WTC11 (cell line): Measurements from ENCODE around the gene USP49. TPM values are rescaled to one million over a fixed set of nuclear protein-coding genes. Genes with fewer than 3 reads are reported as not detected.
"Not testable (repeated sequence)": the region's sequence is repeated elsewhere in the genome, so short reads cannot be mapped to it uniquely, and the experiment has no call there.

Experiments used
- ATAC-seq: fragments of 200-7000 bp; cut with Tn5 transposase; 2 replicates; pipeline ENCODE4 v1.10.0; 2021; ENCODE audit warnings: mild to moderate bottlenecking, moderate library complexity
- CTCF ChIA-PET: fragments of 300-600 bp; sonication (Branson Sonifier 250); formaldehyde crosslinking; loops from one replicate; lab custom pipeline; 2021; ENCODE audit warnings: antibody characterized with exemption; lab: Charles Lee
- POLR2A ChIA-PET: fragments of 350-600 bp; sonication (Branson Sonifier 250); formaldehyde crosslinking; loops from one replicate; lab custom pipeline; 2021; ENCODE audit warnings: antibody characterized with exemption; lab: Charles Lee
- DNase-seq: peaks from one replicate; pipeline ENCODE4 v3.0.0; 2021; ENCODE audit warnings: low spot score
- H3K27ac Mint-ChIP-seq: 2 replicates; pipeline ENCODE4 v1.8.0; 2021; ENCODE audit warnings: mixed read lengths
- H3K27me3 Mint-ChIP-seq: 2 replicates; pipeline ENCODE4 v1.8.0; 2021; ENCODE audit warnings: low read depth, mild to moderate bottlenecking, moderate library complexity, mixed read lengths
- H3K36me3 Mint-ChIP-seq: 2 replicates; pipeline ENCODE4 v1.8.0; 2021; ENCODE audit warnings: mixed read lengths
- H3K4me1 Mint-ChIP-seq: 2 replicates; pipeline ENCODE4 v1.8.0; 2022; ENCODE audit warnings: mixed read lengths
- H3K4me3 Mint-ChIP-seq: 2 replicates; pipeline ENCODE4 v1.8.0; 2021; ENCODE audit warnings: mild to moderate bottlenecking, moderate library complexity, mixed read lengths
- H3K9me3 Mint-ChIP-seq: 2 replicates; pipeline ENCODE4 v1.8.0; 2021; ENCODE audit warnings: mixed read lengths
- CBFB ChIP-seq: sonication (generic); formaldehyde crosslinking; IDR thresholded peaks from 2 replicates; pipeline ENCODE4 v1.8.1; 2022; ENCODE audit warnings: mild to moderate bottlenecking, low read depth, missing genetic modification reagents
- E2F5 ChIP-seq: sonication (generic); formaldehyde crosslinking; IDR thresholded peaks from 2 replicates; pipeline ENCODE4 v1.8.1; 2022; ENCODE audit warnings: mild to moderate bottlenecking, moderate library complexity, missing genetic modification reagents
- FOXK1 ChIP-seq: sonication (generic); formaldehyde crosslinking; IDR thresholded peaks from 2 replicates; pipeline ENCODE4 v1.8.0; 2022; ENCODE audit warnings: mild to moderate bottlenecking, moderate library complexity, missing genetic modification reagents
- FOXP4 ChIP-seq: sonication (generic); formaldehyde crosslinking; IDR thresholded peaks from 2 replicates; pipeline ENCODE4 v1.8.0; 2022; ENCODE audit warnings: mild to moderate bottlenecking, missing genetic modification reagents
- GRHL2 ChIP-seq: fragments of 250-450 bp; sonication (Bioruptor Pico); IDR thresholded peaks from 2 replicates; pipeline ENCODE4 v1.8.0; 2022; ENCODE audit warnings: mild to moderate bottlenecking, moderate library complexity; ENCODE audit not compliant: insufficient replicate concordance, severe bottlenecking
- PRRX2 ChIP-seq: fragments of 250-450 bp; sonication (Bioruptor Pico); IDR thresholded peaks from 2 replicates; pipeline ENCODE4 v1.8.0; 2021; ENCODE audit warnings: mild to moderate bottlenecking
- TEAD1 ChIP-seq: sonication (generic); formaldehyde crosslinking; IDR thresholded peaks from 2 replicates; pipeline ENCODE4 v1.8.0; 2022; ENCODE audit warnings: mild to moderate bottlenecking, missing genetic modification reagents
- ZBTB21 ChIP-seq: sonication (generic); formaldehyde crosslinking; IDR thresholded peaks from 2 replicates; pipeline ENCODE4 v1.8.1; 2023; ENCODE audit warnings: mild to moderate bottlenecking, missing genetic modification reagents, borderline replicate concordance
- ZNF263 ChIP-seq: sonication (generic); formaldehyde crosslinking; IDR thresholded peaks from 2 replicates; pipeline ENCODE4 v1.8.1; 2022; ENCODE audit warnings: low read depth, mild to moderate bottlenecking, moderate library complexity, missing genetic modification reagents
- ZNF423 ChIP-seq: fragments of 250-450 bp; sonication (Bioruptor Pico); IDR thresholded peaks from 2 replicates; pipeline ENCODE4 v2.1.2; 2022; ENCODE audit warnings: mild to moderate bottlenecking, moderate library complexity
- total RNA-seq: library from RNA; stranded (reverse); gene quantifications from 3 replicates; pipeline ENCODE4 v1.2.3, GENCODE V29; 2021
- TF ChIP-seq, protein P1 (sequence below): sonication (generic); formaldehyde crosslinking; IDR thresholded peaks from 2 replicates; pipeline ENCODE4 v1.8.0; 2022; ENCODE audit warnings: missing genetic modification reagents
- TF ChIP-seq, protein P2 (sequence below): sonication (generic); formaldehyde crosslinking; IDR thresholded peaks from 2 replicates; pipeline ENCODE4 v1.8.0; 2023; ENCODE audit warnings: mild to moderate bottlenecking, missing genetic modification reagents
- TF ChIP-seq, protein P3 (sequence below): fragments of 250-450 bp; sonication (Bioruptor Pico); conservative IDR thresholded peaks from 2 replicates; pipeline ENCODE4 v1.9.0; 2021; ENCODE audit warnings: mild to moderate bottlenecking
- TF ChIP-seq, protein P4 (sequence below): fragments of 250-450 bp; sonication (Bioruptor Pico); IDR thresholded peaks from 2 replicates; pipeline ENCODE4 v1.9.0; 2021; ENCODE audit warnings: mild to moderate bottlenecking
- TF ChIP-seq, protein P5 (sequence below): sonication (generic); formaldehyde crosslinking; IDR thresholded peaks from 2 replicates; pipeline ENCODE4 v1.8.0; 2022; ENCODE audit warnings: mild to moderate bottlenecking, missing genetic modification reagents

Gene USP49
- total RNA-seq, 1 experiment from 2014 or later, result 18.4 TPM

DNA sequence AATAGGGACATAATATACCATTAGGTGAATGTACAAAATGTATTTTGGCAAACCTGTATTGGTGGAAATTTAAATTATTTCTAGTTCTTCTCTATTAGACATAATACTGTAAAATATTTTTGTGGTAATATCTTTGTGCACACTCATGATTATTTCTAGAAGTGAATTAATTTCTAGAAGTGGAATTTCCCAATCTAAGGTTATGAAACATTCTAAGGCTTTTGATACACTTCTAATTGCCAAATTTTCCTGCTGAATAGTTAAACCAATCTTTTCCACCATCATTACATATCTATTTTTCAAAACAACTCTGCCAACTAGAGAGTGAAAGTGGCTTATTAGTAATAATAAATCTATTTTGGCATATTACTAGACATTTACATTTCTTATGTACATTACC lies 48.3 kb upstream of the USP49 start (continued):
- TF ChIP-seq FOXP4 (CRISPR knock-in tag) (no peak), ZNF423 (CRISPR knock-in tag) (no peak), TEAD1 (CRISPR knock-in tag) (no peak), GRHL2 (no peak), E2F5 (CRISPR knock-in tag) (no peak)
- TF ChIP-seq, protein P1, sequence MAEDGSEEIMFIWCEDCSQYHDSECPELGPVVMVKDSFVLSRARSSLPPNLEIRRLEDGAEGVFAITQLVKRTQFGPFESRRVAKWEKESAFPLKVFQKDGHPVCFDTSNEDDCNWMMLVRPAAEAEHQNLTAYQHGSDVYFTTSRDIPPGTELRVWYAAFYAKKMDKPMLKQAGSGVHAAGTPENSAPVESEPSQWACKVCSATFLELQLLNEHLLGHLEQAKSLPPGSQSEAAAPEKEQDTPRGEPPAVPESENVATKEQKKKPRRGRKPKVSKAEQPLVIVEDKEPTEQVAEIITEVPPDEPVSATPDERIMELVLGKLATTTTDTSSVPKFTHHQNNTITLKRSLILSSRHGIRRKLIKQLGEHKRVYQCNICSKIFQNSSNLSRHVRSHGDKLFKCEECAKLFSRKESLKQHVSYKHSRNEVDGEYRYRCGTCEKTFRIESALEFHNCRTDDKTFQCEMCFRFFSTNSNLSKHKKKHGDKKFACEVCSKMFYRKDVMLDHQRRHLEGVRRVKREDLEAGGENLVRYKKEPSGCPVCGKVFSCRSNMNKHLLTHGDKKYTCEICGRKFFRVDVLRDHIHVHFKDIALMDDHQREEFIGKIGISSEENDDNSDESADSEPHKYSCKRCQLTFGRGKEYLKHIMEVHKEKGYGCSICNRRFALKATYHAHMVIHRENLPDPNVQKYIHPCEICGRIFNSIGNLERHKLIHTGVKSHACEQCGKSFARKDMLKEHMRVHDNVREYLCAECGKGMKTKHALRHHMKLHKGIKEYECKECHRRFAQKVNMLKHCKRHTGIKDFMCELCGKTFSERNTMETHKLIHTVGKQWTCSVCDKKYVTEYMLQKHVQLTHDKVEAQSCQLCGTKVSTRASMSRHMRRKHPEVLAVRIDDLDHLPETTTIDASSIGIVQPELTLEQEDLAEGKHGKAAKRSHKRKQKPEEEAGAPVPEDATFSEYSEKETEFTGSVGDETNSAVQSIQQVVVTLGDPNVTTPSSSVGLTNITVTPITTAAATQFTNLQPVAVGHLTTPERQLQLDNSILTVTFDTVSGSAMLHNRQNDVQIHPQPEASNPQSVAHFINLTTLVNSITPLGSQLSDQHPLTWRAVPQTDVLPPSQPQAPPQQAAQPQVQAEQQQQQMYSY (CRISPR knock-in tag), result no peak
- TF ChIP-seq, protein P2, sequence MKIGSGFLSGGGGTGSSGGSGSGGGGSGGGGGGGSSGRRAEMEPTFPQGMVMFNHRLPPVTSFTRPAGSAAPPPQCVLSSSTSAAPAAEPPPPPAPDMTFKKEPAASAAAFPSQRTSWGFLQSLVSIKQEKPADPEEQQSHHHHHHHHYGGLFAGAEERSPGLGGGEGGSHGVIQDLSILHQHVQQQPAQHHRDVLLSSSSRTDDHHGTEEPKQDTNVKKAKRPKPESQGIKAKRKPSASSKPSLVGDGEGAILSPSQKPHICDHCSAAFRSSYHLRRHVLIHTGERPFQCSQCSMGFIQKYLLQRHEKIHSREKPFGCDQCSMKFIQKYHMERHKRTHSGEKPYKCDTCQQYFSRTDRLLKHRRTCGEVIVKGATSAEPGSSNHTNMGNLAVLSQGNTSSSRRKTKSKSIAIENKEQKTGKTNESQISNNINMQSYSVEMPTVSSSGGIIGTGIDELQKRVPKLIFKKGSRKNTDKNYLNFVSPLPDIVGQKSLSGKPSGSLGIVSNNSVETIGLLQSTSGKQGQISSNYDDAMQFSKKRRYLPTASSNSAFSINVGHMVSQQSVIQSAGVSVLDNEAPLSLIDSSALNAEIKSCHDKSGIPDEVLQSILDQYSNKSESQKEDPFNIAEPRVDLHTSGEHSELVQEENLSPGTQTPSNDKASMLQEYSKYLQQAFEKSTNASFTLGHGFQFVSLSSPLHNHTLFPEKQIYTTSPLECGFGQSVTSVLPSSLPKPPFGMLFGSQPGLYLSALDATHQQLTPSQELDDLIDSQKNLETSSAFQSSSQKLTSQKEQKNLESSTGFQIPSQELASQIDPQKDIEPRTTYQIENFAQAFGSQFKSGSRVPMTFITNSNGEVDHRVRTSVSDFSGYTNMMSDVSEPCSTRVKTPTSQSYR (CRISPR knock-in tag), result no peak

DNA sequence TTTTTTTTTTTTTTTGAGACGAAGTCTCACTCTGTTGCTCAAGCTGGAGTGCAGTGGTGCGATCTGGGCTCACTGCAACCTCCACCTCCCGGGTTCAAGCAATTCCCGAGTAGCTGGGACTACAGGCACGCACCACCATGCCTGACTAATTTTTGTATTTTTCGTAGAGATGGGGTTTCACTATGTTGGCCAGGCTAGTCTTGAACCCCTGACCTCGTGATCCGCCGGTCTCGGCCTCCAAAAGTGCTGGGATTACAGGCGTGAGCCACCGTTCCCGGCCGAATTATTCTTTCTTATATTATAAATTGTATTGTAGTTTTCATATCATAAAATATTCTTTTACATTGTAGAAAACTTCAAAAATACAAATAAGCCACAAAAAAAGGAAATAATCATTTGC lies 47.7 kb upstream of the USP49 start:
- ATAC-seq, H3K4me3 Mint-ChIP-seq, H3K27me3 Mint-ChIP-seq, H3K36me3 Mint-ChIP-seq, DNase-seq, H3K9me3 Mint-ChIP-seq, H3K27ac Mint-ChIP-seq: not testable (repeated sequence)
- CTCF ChIA-PET, result interaction anchor here (0.8 to 5.1 kb wide), 4 partner anchors 21 to 209 kb away, joined by 3 to 91 read pairs (median 30); partner anchors contain the start of genes BYSL and MED20
- POLR2A ChIA-PET, result interaction anchor here (0.6 to 0.7 kb wide), 2 partner anchors 88 to 160 kb away, joined by 4 read pairs; no protein-coding TSS in a partner anchor
- H3K4me1 Mint-ChIP-seq, result peaks cover 32% of the 10 kb centered on the region

DNA sequence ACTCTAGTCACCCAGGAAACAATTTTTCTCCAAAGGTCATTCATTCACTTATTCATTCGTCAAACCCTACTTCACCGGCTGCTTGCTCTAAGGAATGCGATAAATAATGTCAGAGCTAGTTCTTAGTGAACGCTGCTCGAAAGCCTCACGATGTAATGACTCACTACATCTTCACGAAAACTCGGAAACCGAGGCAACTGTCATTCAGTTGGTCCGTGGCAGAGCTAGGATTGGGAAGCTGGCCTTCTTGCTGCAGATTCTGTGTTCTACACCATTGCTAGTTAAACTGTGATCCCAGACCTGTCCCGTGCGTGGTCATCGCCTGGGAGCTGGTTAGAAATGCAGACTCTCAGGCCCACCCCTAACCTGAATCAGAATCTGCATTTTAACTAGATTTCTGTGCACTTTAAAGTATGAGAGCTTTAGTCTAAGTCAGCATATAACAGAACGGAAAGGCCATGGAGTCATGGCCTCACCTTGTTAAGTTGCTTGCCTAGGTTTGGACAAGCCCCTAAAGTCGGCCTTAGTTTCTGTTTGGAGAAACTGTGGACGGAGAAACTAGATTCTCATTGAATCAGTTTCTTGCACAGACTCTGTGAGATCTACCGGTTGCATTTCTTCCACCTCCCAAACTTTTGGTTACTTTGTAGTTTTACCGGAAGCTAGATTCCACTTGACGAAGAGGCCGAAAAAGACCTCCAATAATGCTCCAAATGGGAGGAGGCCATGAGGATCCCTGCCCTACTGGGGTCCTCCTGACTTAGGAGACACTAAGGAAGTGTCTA lies 47.1 kb upstream of the USP49 start:
- peak overlapping the region; percentile 46 for H3K27ac Mint-ChIP-seq
- POLR2A ChIA-PET, result interaction anchor here (0.6 to 1.6 kb wide), 3 partner anchors 23 to 161 kb away, joined by 4 to 7 read pairs (median 4); no protein-coding TSS in a partner anchor
- H3K4me3 Mint-ChIP-seq, result peak overlapping the region; percentile 64
- no peaks in the 10 kb centered on the region for H3K36me3 Mint-ChIP-seq
- no peak for DNase-seq
- H3K9me3 Mint-ChIP-seq, result no peaks in the 10 kb centered on the region
- ATAC-seq, result no peak
- CTCF ChIA-PET, result interaction anchor here (0.6 to 5.1 kb wide), 8 partner anchors 21 to 208 kb away, joined by 3 to 91 read pairs (median 8); partner anchors contain the start of genes BYSL, MED20 and TOMM6
- no peaks in the 10 kb centered on the region; the same call in 1 of the 2 replicates for H3K27me3 Mint-ChIP-seq
- H3K4me1 Mint-ChIP-seq, result peaks cover 32% of the 10 kb centered on the region
- TF ChIP-seq FOXP4 (CRISPR knock-in tag), result no peak
- TF ChIP-seq, protein P3, sequence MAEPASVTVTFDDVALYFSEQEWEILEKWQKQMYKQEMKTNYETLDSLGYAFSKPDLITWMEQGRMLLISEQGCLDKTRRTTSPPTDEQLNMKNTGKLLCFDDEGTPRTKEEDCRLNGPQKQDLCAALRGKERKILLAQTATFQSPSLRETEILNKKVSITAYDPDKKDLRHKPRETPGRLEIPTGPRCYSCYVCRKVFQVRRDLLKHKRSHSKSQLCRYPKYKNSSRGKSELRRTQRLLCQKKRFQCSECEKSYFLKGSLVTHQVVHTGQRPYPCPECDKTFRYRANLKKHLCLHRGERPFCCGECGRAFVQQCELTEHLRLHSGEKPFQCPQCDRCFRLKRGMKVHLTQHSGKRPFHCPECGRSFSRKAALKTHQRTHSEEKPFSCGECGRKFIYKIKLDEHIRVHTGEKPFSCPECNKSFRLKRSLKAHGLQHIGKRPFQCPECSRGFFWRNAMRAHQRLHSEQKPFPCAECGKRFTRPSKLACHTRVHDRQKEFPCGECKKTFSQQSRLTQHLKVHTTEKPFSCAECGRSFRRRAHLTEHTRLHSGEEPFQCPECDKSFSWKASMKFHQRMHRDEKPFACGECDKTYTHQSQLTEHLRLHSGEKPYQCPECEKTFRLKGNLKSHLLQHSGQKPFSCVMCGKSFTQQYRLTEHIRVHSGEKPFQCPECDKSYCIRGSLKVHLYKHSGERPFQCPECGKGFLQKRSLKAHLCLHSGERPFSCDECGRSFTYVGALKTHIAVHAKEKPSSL, result no peak
- TF ChIP-seq, protein P4, sequence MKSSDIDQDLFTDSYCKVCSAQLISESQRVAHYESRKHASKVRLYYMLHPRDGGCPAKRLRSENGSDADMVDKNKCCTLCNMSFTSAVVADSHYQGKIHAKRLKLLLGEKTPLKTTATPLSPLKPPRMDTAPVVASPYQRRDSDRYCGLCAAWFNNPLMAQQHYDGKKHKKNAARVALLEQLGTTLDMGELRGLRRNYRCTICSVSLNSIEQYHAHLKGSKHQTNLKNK, result no peak
- TF ChIP-seq, protein P5, sequence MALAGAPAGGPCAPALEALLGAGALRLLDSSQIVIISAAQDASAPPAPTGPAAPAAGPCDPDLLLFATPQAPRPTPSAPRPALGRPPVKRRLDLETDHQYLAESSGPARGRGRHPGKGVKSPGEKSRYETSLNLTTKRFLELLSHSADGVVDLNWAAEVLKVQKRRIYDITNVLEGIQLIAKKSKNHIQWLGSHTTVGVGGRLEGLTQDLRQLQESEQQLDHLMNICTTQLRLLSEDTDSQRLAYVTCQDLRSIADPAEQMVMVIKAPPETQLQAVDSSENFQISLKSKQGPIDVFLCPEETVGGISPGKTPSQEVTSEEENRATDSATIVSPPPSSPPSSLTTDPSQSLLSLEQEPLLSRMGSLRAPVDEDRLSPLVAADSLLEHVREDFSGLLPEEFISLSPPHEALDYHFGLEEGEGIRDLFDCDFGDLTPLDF (CRISPR knock-in tag), result no peak
- TF ChIP-seq ZNF263, result no peak
- no peak for TF ChIP-seq PRRX2 (CRISPR knock-in tag)
- TF ChIP-seq ZBTB21 (CRISPR knock-in tag), result no peak
- TF ChIP-seq FOXK1, result no peak
- no peak for TF ChIP-seq CBFB (CRISPR knock-in tag)
